Endometrium (tissue), 2 donors: Measurements from ENCODE around the gene TALDO1.

Source experiments
- FAIRE-seq: peaks from 2 replicates; lab custom pipeline; 2012; peaks lifted over from hg19 to GRCh38; lab: Jason Lieb, UNC
- donor health status: control.
- donor health status: control.

TALDO1 gene

DNA sequence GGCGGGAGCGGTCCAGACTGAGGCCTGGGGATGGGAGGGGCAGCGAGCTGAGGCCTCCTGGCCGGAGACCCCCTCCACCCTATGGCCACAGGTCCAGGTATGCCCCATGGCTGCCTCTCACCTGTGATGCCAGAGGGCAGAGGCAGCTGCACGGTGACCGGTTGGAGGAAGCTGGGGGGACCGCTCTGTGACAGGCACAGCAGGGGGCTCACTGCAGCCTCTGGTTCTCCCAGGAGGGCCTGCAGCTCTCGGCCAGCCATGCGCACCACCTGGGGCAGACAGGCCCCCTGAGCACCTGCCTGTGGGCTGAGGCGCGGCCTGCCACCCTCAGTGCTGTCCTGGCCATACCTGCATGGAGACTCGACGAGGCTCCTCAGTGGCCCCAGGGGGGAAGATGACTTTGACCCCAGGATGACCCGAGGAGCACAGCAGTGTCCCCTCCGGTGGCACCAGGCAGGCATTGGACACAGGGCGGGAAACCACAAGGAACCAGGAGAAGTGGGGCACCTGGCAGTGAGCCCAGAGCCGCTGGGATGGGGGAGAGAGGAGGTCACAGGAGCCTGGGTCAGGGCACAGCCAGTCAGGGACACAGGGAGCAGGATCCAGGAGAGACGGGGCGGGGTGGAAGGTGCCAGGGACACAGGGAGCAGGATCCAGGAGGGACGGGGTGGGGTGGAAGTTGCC, 54.0 kb downstream of the TALDO1 start:
- FAIRE-seq, result no peak

DNA sequence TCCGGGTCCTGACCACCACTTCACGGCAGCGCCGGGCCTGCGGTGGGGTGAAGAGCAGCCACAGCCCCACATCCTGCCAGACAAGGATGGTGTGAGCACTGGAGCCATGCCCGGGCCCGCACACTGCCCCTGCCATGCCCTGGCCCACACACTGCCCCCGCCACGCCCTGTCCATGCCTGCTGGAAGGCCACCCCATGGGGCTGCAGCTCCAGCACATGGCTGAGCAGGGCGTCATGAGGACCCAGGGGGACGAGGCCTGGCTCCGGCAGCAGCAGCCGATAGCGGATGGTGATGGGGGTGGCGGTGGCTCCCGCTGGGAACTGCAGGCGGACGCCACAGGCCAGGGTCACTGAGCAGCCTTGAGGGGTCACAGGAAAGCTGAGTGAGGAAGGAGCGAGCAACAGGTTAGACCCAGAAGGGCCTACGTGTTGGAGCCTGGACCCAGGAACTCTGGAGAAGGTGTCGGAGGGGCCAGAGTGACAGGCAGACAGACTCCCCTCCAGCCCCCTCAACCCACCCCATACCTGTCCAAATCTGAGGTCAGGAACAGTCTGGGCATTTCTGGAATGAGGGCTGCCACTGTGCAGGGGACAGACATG, 54.9 kb downstream of the TALDO1 start:
- FAIRE-seq, result no peak

DNA sequence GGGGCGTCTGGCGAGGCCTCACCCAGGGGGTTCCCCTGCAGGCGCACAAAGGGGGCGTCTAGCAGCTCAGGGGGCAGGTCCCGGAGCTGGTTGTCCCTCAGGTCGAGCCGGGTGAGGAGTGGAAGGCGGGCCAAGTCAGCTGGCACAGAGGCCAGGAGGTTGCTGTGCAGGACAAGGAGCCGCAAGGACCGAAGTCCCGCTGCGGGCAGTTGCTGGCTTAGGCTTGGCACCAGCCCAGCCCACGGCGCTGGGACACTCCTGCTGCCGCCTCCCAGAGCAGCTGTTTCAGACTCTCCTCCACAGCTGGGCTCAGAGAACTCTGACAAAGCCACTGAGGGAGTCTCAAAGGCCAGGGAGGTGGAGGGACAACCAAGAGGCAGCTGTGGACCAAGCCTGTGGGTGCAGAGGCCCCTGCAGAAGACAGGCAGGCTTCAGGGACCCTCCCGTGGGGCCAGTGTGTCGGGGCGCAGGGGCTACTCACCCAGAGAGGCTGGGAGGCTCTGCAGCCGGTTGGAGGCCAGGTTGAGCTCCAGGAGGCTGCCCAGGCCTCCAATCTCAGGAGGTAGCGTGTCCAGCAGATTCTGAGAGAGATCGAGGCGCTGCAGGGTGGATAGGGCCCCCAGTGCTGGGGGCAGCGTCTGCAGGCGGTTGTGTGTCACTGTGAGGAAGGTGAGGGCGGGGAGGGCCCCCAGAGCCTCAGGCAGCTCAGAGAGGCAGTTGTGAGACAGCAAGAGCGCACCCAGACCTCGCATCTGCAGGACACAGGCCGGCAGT, 55.6 kb downstream of the TALDO1 start:
- no peak for FAIRE-seq

DNA sequence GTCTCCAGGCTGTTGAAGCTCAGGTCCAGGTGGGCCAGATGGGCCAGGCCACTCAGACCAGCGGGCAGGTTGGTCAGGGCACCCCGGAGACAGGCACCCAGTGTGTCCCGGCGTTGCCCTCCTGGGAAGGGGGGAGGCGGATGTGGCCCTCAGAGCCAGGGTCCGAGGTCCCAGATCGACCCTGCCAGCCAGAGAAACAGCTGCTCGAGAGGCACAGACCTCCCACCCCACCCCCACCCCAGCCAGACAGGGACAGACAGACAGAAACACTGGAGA, 56.1 kb downstream of the TALDO1 start:
- FAIRE-seq, result no peak

DNA sequence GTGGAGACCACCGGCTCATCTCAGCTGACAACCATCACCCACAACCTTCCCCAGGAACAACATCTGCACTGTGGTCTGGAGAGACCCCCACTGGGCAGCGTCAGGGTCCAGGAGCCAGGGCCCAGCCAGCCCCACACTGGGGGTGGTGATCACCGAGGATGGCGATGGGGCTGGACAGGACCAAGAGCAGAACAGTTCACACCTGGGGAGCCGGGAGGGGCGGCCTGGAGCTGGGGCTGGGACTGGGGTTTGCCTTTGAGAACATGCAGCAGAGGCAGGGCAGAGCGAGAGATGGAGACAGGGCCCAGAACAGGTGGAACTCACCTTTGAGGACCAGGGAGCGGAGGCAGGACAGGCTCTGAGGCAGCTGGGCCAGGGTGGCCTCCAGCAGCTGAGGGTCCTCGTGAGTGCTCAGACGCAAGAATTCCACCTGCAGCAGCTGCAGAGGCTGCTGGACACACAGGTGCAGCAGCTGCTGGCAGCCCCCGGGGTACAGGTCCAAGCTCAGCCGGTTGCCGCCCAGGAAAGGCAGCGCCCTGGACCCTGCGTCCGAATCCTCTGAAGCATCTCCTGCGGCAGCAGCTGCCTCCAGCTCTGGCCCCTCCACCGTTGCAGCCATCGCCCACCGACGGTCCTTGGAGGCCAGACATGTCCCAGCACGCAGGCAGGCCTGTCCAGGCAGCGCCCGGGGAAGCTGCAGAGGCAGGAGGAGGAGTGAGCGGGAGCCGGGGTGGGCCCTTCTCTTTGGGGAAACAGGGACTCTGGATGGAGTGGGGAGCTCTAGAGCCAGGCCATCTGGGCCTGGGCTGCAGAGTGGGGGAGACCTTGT, 56.7 kb downstream of the TALDO1 start:
- no peak for FAIRE-seq

DNA sequence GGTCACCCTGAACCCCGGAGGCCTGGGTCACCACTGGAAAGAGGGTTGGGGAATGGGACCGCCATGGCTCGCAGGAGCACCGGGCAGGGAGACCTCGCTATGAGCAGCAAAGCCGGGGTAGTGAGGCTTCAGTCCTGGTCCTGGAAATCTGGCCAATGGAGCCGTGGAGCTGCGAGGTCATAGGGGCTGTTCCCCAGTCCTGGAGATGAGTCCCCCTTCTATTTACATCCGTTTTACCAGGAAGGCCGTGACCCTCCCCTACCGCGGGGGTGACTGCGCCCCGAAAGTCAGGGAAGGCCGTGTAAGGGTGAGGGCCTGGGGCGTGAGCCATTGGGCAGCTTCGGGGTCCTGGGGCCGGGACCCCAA, 57.3 kb downstream of the TALDO1 start:
- no peak for FAIRE-seq

DNA sequence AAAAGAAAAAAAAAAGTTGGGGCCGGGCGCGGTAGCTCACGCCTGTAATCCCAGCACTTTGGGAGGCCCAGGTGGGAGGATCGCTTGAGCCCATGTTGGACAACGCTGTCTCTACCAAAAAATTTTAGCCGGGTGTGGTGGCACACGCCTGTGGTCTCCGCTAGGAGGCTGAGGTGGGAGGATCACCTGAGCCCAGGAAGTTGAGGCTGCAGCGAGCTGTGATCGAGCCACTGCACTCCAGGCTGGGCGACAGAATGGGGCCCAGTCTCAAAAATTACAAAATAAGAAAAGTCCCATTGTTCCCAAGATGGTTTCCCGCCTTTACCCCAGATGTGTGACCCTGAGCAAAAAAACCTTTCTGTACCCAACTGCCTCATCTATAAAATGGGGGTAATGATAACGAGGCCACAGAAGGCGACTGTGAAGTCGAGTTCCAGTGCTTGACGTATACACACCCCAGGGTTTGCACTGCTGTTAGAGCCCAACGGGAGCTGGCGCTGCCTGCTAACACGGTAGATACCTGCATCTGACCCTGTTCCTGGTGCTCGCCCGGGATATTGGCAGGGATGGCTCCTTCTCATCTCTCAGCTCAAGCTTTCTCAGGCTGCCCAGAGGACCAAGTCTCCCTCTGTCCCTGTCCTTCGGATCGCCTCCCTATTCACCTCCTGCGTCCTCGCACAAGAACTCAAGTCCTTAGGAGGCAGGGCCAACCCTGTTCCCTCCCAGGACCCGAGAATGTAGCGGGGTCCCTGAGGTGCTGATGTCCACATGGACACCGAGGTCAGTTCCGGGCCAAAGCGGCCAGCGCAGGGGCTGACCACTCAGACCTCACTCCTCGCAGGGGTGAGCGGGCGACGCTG, 61.4 kb downstream of the TALDO1 start:
- FAIRE-seq, result no peak

DNA sequence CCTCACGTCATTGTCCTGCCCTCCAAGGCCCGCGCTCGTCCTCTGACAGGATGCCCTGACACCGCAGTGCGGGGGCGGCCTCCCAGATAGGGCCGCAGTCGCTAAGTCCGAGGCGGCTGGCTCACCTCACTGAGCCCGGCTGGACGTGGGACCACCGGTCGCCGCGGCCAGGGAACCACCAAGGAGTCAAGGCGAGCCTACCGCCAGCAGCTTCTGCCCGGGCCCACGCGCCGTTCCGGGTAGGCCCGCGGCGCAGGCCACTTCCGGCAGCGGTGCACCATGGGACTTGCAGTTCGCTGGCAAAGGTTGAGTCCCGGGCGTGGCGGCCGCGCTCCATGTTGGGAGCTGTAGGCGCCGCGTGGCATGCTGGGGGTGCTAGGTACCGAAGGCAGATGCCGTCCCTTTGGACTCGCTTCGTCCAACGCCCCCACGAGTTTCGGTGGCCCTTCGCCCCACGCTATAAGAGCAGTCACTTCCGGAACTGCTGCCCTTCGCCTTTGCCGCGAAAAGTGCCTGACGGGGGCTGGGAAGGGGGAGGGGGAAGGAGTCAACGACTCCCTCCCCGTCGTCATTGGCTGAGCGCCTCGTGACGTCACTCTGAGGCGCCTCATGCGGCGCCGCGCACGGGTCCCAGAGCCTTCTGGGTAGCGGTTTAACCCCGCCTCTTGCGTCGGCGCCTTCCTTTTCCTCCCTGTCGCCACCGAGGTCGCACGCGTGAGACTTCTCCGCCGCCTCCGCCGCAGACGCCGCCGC, 62.2 kb downstream of the TALDO1 start, which contains the start of gene RPLP2:
TSS of gene RPLP2 (plus strand) at position 681 of the 753 bp plus-strand sequence. CDS start 268 bp downstream, outside the sequence.
- no peak for FAIRE-seq

DNA sequence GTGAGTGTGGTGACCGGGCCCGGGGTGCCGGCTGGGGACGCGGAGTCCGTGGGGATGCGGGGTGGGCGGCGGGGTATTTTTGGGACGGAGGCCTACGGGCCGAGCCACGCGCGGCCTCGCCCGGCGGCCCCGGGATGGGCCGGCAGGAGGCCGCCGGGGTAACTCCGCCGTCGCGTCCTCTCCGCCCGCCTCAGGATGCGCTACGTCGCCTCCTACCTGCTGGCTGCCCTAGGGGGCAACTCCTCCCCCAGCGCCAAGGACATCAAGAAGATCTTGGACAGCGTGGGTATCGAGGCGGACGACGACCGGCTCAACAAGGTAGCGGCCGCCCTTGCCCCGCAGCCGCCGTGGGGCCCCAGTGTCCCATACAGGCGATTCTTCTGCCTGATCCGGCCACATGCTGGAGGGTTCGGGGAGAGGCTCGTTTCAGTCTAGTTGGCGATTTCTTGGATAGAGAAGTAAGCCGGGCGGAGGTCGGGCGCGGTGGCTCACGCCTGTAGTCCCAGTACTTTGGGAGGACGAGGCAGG, 62.8 kb downstream of the TALDO1 start:
- FAIRE-seq, result no peak

DNA sequence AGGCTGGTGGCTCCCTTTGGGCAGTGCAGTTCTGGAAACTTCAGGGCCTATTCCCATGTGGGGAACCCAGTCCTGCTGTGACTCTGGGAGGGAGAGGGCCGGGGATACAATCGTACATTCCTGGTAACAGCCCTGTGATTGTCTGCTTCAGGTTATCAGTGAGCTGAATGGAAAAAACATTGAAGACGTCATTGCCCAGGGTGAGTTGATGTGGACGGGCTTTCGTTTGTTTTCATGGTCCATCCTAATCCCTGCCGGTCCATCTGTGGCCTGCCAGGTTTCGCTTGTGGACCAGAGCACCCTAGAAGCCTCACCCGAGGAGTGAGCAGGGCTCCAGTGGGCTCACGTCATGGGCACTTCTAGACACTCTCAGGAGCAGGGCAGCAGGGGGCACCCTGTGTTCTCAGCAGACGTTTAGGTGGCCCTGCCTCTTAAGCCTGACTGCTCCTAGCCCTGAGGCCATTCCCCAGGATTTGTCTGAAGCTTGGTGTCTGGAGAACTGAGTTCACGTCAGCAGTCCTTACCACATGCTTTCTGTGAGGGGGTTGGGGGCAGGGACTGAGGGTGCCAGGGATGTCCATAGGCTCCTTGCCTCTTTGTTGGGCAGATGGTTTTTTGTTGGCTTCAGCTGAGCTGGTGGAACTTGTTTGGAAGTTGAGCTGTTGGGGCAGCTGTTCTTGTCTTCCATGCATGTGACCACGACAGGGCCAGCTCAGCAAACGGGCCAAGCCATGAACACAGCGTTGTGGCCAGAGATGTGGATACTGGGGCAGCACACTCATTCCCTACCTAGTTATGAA, 64.4 kb downstream of the TALDO1 start:
- no peak for FAIRE-seq

DNA sequence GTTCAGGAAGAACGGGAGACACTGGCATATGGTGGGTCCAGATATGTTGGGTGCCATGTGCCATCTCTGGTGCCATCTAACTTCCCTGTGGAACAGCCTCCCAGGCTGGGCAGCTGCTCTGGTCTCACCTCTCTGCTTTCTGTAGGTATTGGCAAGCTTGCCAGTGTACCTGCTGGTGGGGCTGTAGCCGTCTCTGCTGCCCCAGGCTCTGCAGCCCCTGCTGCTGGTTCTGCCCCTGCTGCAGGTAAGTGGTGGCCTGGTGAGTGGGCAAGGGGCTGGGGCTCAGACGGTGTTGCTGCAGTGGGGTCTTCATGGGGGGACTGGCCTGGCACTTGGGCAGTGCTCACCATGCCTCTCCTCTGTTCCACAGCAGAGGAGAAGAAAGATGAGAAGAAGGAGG, 65.1 kb downstream of the TALDO1 start:
- no peak for FAIRE-seq

DNA sequence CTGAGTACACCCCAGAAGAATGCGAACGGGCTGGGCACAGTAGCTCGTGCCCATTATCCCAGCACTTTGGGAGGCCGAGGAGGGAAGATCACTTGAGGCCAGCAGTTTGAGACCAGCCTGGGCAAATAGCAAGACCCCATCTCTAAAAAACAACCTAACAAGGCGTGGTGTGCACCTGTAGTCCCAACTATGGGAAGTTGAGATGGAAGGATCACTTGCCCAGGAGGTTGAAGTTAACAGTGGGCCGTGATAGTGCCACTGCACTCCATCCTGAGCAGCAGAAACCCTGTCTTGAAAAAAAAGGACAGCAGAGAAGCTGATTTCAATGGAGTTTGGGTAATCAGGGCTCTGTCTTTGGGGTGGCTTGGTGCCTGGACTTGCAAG, 65.8 kb downstream of the TALDO1 start:
- no peak for FAIRE-seq

DNA sequence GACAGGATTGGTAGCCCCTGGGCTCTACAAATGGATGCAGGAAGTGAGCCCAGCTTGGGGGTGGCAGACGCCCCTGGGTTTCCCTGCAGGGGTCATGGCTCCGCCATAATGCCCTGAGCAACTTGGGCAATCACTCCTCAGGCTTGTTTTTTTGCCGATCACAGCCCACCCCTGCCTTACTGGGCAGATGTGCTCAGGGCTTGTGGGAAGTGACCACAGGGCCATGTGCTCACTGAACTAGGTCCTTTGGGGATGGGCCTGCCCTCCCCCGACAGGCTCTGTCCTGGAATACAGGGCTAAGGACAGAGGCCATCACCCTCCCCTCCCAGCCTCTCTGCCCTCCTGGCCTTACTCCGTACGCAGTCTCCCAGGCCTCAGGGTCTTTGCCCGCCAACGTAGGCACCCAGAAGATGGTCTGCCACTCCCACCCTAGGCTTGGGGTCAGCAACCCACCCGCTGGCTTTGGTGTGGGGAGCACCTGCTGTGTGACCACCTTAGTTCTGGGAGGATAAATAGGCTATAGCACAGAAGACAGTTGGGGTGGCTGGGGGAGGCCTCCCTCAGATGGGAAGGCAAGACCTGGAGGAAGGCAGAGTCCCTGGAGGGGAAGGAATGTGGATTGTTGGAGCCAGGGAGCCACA, 66.3 kb downstream of the TALDO1 start:
- no peak for FAIRE-seq
